ENCODE results near the gene PPARG. TPM values are rescaled to one million over a fixed set of nuclear protein-coding genes. Genes with fewer than 3 reads are reported as not detected.

PPARG gene
- total RNA-seq, 4 donors from 2014 or later = 9.7 to 17.8 (median 11.7) TPM

DNA sequence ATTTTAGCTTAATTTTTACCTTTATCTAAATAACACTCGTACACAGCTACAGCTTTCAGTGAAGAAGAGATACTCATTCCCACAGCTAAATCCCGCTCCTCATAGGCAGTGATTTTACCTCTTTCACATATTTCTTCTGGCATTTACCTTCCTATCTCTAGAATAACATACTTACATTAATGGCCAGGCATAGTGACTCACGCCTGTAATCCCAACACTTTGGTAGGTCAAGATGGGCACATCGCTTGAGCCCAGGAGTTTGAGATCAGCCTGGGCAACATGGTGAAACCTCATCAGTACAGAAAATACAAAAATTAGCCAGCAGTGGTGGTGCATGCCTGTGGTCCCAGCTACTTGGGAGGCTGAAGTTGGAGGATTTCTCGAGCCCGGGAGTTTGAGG, 80.2 kb downstream of the PPARG start:
- Histone ChIP-seq H3K27ac (no peak overlapping the region), H3K4me1 (no peaks in the 10 kb centered on the region), H3K4me3 (no peak overlapping the region), H3K27me3 (no peaks in the 10 kb centered on the region), H3K9me3 (no peaks in the 10 kb centered on the region), H3K36me3 (no peaks in the 10 kb centered on the region)
- DNase-seq (ENCODE audit: low spot score in 2 of 2) = no peak
- no peak for TF ChIP-seq POLR2AphosphoS5 (IDR thresholded peaks at IDR 0.05)
- whole genome bisulfite sequencing = 94% methylated on average over 6 of the region's 6 CpGs

DNA sequence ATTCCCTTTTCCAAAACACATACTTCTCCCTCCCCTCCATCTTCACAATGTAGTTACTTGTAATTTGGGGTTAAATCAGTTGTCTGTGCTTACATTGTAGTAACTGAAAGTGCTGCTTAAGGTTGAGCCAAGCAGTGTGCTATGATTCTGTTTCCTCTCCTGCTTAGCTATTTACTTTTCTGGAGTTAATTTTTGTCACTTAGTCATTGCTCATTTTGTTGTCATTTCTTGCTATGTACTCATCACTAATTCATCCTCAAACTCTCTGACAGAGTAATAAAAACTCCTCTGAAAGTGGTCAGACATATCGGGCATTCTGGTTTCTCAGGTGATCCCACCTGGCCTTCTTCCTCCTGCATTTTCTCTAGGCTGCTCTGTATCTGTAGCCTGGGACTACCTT, 80.7 kb downstream of the PPARG start:
- WGBS = 40% methylated on average over 1 of the region's 1 CpG
- no peaks in the 10 kb centered on the region for H3K36me3 ChIP-seq
- H3K4me3 ChIP-seq = no peak overlapping the region
- TF ChIP-seq POLR2A (IDR thresholded peaks at IDR 0.05) = no peak
- TF ChIP-seq, protein P1, sequence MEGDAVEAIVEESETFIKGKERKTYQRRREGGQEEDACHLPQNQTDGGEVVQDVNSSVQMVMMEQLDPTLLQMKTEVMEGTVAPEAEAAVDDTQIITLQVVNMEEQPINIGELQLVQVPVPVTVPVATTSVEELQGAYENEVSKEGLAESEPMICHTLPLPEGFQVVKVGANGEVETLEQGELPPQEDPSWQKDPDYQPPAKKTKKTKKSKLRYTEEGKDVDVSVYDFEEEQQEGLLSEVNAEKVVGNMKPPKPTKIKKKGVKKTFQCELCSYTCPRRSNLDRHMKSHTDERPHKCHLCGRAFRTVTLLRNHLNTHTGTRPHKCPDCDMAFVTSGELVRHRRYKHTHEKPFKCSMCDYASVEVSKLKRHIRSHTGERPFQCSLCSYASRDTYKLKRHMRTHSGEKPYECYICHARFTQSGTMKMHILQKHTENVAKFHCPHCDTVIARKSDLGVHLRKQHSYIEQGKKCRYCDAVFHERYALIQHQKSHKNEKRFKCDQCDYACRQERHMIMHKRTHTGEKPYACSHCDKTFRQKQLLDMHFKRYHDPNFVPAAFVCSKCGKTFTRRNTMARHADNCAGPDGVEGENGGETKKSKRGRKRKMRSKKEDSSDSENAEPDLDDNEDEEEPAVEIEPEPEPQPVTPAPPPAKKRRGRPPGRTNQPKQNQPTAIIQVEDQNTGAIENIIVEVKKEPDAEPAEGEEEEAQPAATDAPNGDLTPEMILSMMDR (IDR thresholded peaks at IDR 0.05) = no peak
- no peak for TF ChIP-seq EP300 (IDR thresholded peaks at IDR 0.05)
- no peak for TF ChIP-seq POLR2AphosphoS5 (IDR thresholded peaks at IDR 0.05)
- no peak overlapping the region for H3K27ac ChIP-seq
- DNase-seq (ENCODE audit: low spot score in 2 of 2) = no peak
- H3K4me1 ChIP-seq = no peaks in the 10 kb centered on the region
- no peaks in the 10 kb centered on the region for H3K9me3 ChIP-seq
- H3K27me3 ChIP-seq = no peaks in the 10 kb centered on the region

DNA sequence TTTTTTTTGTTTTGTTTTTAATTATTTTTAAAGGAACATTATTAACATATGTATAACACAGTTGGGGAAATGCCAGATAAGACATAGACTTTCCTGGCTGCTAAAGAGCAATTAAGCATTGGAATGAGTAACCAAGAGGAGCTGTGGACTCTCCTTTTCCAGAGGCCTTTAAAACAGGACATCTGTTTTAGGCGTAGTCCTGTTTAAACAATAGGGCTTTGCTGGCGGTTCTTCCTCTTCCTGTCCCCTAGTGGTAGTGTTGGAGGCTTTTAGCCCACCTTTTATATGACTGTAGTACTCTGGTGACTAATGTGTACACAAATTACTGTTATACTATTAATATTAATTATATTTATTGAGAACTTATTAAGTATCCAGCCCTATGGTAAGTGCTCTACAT, 81.9 kb downstream of the PPARG start:
- Histone ChIP-seq H3K27me3 (no peaks in the 10 kb centered on the region), H3K27ac (no peak overlapping the region), H3K4me3 (no peak overlapping the region), H3K9me3 (no peaks in the 10 kb centered on the region), H3K36me3 (no peaks in the 10 kb centered on the region), H3K4me1 (peaks cover 7% of the 10 kb centered on the region)
- no peak for DNase-seq (ENCODE audit: low spot score in 2 of 2)
- 55% methylated on average over 2 of the region's 2 CpGs for WGBS
- TF ChIP-seq, protein P1 (IDR thresholded peaks at IDR 0.05) = no peak
- TF ChIP-seq POLR2AphosphoS5 (IDR thresholded peaks at IDR 0.05) = no peak
- no peak for TF ChIP-seq POLR2A (IDR thresholded peaks at IDR 0.05)
- no peak for TF ChIP-seq EP300 (IDR thresholded peaks at IDR 0.05)

DNA sequence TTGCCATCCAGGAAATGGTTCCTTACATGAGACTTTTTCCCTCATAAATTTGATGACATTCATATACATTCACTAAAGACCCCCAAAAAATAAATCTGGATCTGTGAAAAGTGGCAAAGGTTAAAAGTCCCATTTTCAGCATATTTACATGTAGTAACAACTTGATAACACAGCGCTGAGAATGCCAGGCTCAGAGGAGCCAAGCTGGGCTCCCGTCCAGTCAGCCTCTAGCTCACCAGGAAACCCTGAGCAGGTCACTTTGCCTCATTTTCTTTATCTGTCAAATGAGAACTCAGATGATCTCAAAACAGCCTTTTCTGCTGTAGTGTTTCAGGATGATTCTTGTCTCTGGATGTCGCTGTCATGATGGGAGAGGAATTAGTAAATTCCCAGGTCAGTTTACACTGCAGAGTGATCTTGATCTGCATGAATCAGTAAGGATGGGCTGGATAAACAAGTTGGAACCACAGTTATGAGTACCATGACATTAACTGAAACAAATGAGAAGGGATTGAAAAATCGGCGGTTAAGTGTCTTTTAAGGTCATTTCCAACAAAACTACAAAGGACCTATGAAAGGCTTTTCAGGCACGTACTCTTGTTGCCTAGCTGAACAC, 82.8 kb downstream of the PPARG start:
- H3K4me3 ChIP-seq = no peak overlapping the region
- no peaks in the 10 kb centered on the region for H3K9me3 ChIP-seq
- no peaks in the 10 kb centered on the region for H3K27me3 ChIP-seq
- H3K27ac ChIP-seq = no peak overlapping the region
- no peaks in the 10 kb centered on the region for H3K36me3 ChIP-seq
- peaks cover 7% of the 10 kb centered on the region for H3K4me1 ChIP-seq
- no peak for DNase-seq (ENCODE audit: low spot score in 2 of 2)
- 72% methylated on average over 6 of the region's 6 CpGs for WGBS
- TF ChIP-seq EP300 (IDR thresholded peaks at IDR 0.05) (no peak), POLR2AphosphoS5 (IDR thresholded peaks at IDR 0.05) (no peak), POLR2A (IDR thresholded peaks at IDR 0.05) (no peak)
- TF ChIP-seq, protein P1 (IDR thresholded peaks at IDR 0.05) = no peak

DNA sequence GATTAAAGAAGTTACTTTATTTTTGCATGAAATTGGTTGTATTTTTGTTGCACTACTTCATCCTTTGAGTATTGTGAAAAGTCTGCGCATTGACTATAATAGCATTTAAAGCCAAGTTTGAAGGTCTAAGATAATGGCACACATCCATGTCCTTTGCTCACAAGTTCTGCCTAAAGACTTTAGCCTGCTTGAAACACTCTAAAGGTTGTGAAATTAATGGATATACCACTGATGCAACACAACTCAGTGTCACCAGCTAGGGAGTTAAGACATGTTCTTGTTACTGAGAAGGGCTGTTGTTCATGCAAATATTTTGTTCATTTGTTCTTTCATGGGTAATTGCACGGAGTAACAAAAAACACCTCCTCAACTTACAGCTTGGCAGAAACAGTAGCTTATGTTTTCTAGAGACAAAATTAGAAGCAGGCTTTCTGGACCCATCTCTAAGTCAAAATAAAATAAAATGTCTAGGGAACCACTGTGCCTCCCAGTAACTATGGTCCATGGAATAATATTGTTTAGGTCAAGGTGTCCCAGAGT, 83.9 kb downstream of the PPARG start:
- WGBS = 82% methylated on average over 2 of the region's 2 CpGs
- TF ChIP-seq POLR2AphosphoS5 (IDR thresholded peaks at IDR 0.05) (no peak), EP300 (IDR thresholded peaks at IDR 0.05) (no peak), POLR2A (IDR thresholded peaks at IDR 0.05) (no peak)
- TF ChIP-seq, protein P1 (IDR thresholded peaks at IDR 0.05) = no peak

More for the DNA sequence above, 83.9 kb downstream of the PPARG start:
- H3K4me1 ChIP-seq = peaks cover 7% of the 10 kb centered on the region
- no peak overlapping the region for H3K27ac ChIP-seq
- DNase-seq (ENCODE audit: low spot score in 2 of 2) = no peak
- H3K9me3 ChIP-seq = no peaks in the 10 kb centered on the region
- H3K36me3 ChIP-seq = no peaks in the 10 kb centered on the region
- no peak overlapping the region for H3K4me3 ChIP-seq
- H3K27me3 ChIP-seq = no peaks in the 10 kb centered on the region

Measured in suprapubic skin (tissue), 4 donors.